CD4-positive, alpha-beta T cell treated with Interleukin-15 for 4 hours (primary cell): ENCODE results near the gene CLSTN2.

Source experiments
- DNase-seq: peaks from one replicate; pipeline ENCODE4 v3.0.0-alpha.2; 2020; ENCODE audit warnings: low spot score

CLSTN2 gene

GRCh38 chr3:140238646-140239314 lies 303.8 kb downstream of the CLSTN2 start:
- no peak for DNase-seq

- no peak for DNase-seq
Observed at GRCh38 chr3:140242818-140243276, 307.9 kb downstream of the CLSTN2 start.

DNA sequence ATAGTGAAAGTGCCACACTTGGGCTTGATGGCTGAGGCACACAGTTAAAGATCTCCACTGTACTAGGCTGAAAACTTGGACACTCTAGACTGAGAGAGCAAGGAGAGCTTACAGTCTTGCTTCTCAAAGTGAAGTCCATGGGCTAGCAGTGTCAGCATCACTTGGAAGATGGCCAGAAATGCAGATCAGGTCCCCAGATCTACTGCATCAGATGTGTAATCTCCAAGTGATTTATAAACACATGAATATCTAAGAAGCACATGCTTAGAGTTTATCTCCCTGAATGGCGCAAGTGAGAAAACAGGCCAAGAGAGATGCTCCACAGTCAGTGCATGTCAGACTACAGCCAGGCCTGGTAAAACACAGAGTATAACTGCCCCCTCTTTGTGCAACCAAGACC lies 308.6 kb downstream of the CLSTN2 start:
- DNase-seq: no peak

DNA sequence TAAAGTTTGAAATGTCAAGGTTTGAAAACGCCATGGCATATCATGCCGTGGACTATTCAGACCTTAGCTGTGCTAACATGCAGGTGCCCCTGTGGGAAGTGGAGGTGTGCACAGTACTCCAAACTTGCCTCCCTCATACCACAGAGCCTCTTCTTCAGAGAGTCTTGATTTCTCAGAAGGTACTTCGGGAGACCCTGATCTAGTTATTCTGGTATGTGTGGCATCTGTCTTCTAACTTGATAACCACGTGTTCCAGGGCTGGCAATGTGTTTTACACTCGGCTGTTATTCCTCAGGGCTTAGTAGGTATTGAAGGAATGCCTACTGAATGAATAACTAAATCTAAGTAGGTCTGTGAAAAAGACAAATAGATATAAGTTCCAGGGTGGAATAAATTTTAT lies 309.9 kb downstream of the CLSTN2 start:
- no peak for DNase-seq

- no peak for DNase-seq
Observed at GRCh38 chr3:140246578-140246977, 311.6 kb downstream of the CLSTN2 start.

DNA sequence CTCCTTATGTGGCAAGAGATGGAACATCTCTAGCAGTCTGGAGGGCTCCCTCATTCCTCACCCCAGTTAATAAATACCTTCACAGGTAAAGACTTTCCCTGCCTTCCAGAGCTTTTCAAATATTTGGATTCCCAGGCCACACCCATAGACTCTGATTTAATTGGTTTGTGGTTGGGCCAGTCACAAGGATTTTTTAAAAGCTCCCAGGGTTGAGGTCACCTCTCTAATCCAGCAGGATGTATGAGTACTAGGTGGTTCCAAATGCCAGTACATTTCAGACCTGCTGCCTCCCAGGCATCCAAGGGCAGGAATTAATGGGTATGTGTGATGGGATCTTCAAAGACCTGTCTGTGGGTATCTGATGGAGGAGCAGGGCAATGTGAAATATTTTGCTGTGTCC lies 312.8 kb downstream of the CLSTN2 start:
- no peak for DNase-seq

GRCh38 chr3:140249188-140249587 lies 314.2 kb downstream of the CLSTN2 start:
- DNase-seq: no peak

GRCh38 chr3:140250010-140250855 lies 315.2 kb downstream of the CLSTN2 start:
- DNase-seq: no peak

DNA sequence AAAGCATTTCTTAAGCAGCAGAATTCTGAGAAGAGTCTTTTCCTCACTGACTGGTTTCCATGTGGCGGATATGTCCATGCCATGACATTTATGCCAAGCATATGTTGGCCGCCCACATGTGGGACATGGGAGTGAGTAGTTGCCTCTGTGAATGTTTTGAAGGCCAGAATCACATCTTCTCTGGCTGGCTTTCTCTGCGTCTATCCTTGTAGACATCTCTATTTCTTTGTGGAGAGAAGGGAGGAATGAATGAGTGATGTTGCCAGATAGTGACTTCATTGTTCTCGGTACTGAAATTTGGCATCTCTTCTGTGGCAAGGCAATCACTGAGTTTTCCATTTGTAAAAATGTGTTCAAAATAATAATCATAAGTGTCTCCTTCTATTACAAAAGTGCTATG lies 316.0 kb downstream of the CLSTN2 start:
- DNase-seq: no peak

DNA sequence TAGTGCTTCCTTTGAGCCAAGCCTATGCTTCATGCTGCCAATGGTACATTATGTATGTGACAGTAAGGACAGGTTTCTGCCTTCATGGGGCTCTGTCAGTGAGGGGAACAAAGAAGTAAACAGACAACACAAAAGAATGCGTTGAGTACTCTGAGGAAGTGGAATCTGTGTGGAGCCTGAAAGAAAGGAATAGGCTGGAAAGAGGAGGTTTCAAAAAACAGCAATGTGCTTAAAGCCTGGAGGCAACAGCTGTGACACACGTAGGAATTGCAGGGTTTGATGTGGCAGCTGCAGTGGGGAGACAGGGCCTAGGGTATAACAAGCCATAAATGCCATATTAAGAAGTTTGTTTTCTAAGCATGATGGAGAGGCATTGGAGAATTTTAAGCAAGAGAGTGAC lies 316.7 kb downstream of the CLSTN2 start:
- no peak for DNase-seq

DNA sequence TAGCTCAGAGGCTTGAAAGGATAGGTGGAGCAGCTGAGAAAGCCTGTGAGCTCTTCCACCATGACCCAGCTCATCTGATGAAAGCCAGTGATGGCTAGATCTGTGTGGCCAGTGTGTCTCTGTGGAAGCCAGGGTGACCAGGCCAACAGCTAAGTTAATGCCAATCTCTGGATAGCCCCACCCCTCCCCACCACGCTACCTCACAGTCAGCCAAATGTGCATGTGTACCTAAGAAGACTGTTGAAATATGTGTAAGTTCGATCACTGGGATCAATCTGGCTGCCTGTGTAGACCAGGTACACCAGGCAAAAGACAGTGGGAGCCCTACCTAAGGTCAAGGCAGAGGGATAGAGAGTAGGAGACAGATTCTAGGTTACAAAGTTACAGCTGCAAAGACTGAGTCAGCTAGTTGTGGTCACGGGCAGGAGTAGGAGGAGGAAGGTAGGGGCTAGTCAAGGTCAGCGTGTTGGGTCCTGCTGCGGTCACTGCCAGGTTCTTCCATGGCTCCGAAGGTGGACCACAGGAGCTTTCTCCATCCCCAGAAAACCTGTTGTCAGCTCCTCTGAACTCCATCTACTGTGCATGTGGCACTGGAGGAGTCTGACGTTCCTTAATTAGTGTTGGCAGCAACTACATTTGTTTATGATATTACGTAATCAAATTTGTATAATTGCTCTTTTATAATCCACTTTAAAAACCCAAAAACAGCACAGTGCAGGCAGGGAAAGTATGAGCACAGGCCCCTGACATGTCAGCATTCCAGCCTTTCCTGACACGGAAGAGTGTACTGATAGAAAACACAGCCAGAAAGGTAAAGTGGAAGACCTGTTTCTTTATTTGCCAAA lies 318.0 kb downstream of the CLSTN2 start:
- no peak for DNase-seq

DNA sequence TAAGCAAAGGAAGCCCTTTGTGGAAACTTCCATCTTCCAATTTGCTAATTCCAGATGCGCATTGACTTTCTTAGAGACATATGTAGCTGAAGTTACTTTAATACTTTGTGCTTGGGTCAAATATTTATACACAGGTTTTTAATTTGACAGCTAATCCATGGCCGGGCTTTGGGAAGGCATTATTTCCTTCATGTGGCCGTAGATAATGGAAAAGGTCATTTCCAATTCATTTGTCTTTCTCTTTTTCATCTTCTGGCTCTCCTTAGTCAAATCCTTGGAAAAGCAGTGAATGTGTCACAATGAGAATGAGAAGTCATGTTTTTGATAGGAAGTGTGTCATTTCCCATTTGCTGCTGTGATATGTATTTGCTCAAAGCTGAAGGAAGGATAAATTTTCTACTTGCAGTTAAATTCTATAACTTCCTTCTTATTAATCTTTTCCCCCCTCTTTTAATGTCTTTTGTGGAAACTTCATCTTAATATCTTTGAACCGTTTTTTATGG lies 323.3 kb downstream of the CLSTN2 start:
- no peak for DNase-seq

DNA sequence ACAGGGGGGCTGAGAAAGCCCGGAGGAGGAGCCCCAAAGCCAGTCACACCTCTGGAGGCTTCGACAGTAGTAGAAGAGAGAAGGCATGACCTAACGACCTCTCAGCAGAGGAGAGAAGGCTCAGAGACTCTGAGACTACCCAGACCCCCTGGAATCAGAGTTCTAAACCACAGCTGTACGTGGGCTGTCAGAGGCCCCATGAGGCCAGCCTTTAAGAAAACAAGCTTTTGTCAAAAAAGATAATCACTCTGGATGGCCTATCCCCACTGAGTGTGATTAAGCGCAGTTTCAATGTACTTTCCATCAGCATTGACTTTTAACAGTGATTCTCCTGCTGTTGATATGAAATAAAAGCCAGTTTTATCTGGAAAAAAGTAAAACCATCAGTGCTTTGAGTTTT lies 330.3 kb downstream of the CLSTN2 start:
- no peak for DNase-seq

DNA sequence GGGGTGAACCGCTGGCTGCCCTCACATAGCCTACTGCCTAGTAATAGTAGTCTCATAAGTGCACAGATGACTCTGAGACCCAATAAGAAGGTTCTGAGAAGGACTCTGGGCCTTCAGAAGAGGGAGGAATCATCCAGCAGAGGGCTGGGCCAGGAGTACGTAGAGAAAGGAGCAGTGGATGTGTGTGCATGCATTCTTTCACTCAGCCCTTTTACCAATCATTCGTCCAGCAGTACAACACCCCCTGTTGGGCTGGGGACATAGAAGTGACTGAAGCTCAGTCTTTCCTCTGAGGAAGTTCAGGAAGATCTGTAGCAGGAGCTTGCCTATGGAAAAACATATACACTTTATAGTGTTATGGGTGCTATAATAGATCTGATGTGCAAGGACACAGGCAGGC lies 333.1 kb downstream of the CLSTN2 start:
- no peak for DNase-seq

- DNase-seq: no peak
Observed at GRCh38 chr3:140268610-140269009, 333.6 kb downstream of the CLSTN2 start.

DNA sequence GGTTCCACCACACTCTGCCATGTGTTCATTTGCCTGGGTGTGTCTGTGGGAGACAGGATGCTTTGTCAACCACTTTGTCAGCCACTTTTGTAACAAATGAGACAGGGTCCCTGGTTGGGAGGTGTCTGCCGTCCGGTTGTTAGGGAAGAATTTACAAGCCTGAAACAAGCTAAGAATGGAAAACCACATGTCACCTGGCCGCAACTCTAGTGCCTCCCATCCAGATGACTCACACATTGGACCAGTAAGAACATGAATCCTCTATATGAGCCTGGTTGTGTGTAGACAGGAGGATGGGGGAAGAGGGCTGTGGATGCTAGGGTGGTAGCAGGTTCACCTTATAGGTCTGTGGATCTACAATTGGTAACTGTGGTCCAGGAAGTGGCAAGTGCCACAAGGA lies 335.3 kb downstream of the CLSTN2 start:
- no peak for DNase-seq

GRCh38 chr3:140273542-140274195 lies 338.7 kb downstream of the CLSTN2 start:
- no peak for DNase-seq

- DNase-seq: no peak
Observed at GRCh38 chr3:140274429-140274828, 339.4 kb downstream of the CLSTN2 start.

DNA sequence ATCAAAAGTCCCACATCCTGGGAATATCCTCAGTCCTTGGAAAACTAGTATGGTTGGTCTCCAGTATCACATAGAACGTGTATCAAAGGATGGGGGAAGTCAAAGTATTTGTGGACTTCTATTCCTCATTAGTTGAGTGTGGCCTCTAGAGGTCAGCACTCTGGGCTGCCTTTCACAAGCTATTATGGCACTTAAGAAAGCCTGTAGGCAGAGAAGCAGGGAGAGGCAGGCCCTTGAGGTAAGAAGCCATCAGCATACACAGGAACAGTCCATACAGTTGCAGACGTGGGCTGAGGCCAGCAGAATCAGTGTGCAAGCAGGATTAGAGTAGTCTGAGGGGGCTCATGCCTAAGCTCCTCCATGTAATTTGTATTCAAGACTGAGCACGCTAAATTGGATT lies 341.7 kb downstream of the CLSTN2 start:
- no peak for DNase-seq

DNA sequence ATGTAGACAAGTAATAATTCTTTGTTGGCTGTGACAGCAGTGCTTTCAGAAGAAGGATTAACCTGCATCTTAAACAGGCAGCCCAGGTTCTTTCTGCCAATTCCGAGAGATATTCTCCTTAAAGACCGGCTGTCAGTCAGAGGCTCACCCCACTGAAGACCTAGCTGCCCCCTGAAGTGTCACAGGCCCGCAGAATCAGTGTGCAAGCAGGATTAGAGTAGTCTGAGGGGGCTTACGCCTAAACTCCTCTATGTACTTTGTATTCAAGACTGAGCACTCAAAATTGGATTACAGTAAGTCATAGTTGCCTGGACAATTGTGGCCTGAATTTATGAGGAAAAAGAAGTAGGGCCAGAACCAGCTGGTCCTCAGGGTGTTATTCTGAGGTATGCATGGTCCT lies 342.9 kb downstream of the CLSTN2 start:
- DNase-seq: no peak

DNA sequence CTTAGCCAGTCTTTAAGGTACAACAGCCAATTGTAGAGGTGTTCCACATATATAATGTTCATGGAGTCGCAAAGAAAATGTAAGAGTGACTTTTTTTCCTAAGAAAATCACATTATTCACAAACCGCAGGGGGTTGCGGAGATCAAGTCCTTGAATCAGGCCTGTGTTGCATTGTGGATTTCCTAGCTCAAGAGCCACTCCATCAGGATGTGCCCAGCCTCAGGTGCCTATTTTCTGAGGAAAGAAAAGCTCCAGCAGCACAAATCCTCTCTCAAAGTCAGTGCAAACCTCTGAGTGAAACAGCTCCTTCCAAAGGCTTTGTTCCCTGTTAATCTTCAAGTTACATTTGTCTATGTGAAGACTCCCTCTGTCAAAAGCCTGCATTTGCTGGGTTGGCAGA lies 349.4 kb downstream of the CLSTN2 start:
- no peak for DNase-seq

DNA sequence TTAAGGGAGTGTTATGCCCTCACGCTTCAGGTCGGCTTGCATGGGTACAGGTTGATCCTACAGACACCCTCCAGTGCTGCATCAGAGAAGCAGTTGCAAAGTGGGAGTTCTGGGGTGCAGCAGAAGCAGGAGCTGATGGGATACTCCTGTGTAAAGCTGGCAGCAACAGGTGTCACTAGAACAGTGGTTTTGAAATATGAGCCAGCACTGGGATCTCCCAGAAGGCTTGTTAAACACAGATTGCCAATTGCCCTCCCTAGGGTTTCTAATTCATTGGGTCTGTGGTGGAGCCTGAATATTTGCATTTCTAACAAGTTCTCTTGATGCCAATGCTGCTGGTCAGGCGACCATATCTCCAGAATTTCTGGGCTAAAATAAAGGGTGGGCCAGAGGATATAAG lies 350.4 kb downstream of the CLSTN2 start:
- no peak for DNase-seq
